ENCODE measurements around the gene ID4.
A peak's percentile ranks its signal among the peaks of the same experiment; 100 is the strongest.

The ID4 gene

GRCh38 chr6:19836799-19837510, at the start of gene ID4:
Gene ID4 (plus strand): TSS chr6:19837370. CDS start chr6:19837755, 385 bp downstream.
- peak; percentile 96 for DNase-seq (ENCODE audit: low read depth)

GRCh38 chr6:19788686-19789085, 48.5 kb upstream of the ID4 start:
- peak; percentile 36 for DNase-seq (ENCODE audit: low read depth)
- TF ChIP-seq CTCF (conservative IDR thresholded peaks at IDR 0.05; ENCODE audit: low read depth, low read length): no peak
- H3K4me3 ChIP-seq (ENCODE audit: low read depth, low read length): no peak overlapping the region

More at GRCh38 chr6:19836799-19837510, at the start of gene ID4:
- no peak for TF ChIP-seq CTCF (conservative IDR thresholded peaks at IDR 0.05; ENCODE audit: low read depth, low read length)
- H3K4me3 ChIP-seq (ENCODE audit: low read depth, low read length): peak within 1 kb of the TSS; percentile 65

GRCh38 chr6:19789100-19789803, 47.9 kb upstream of the ID4 start:
- no peak for DNase-seq (ENCODE audit: low read depth)
- TF ChIP-seq CTCF (conservative IDR thresholded peaks at IDR 0.05; ENCODE audit: low read depth, low read length): no peak
- H3K4me3 ChIP-seq (ENCODE audit: low read depth, low read length): no peak overlapping the region

- no peak for TF ChIP-seq CTCF (conservative IDR thresholded peaks at IDR 0.05; ENCODE audit: low read depth, low read length)
- no peak overlapping the region for H3K4me3 ChIP-seq (ENCODE audit: low read depth, low read length)
- DNase-seq (ENCODE audit: low read depth): no peak
Measured at GRCh38 chr6:19791267-19791666, 45.9 kb upstream of the ID4 start.

- TF ChIP-seq CTCF (conservative IDR thresholded peaks at IDR 0.05; ENCODE audit: low read depth, low read length): no peak
- DNase-seq (ENCODE audit: low read depth): no peak
- no peak overlapping the region for H3K4me3 ChIP-seq (ENCODE audit: low read depth, low read length)
Measured at GRCh38 chr6:19795211-19795610, 42.0 kb upstream of the ID4 start.

- H3K4me3 ChIP-seq (ENCODE audit: low read depth, low read length): no peak overlapping the region
- DNase-seq (ENCODE audit: low read depth): no peak
- no peak for TF ChIP-seq CTCF (conservative IDR thresholded peaks at IDR 0.05; ENCODE audit: low read depth, low read length)
Measured at GRCh38 chr6:19796452-19796851, 40.7 kb upstream of the ID4 start.
